ENCODE measurements around the gene COL4A1.

GRCh38 chr13:110236431-110236830, 70.5 kb downstream of the COL4A1 start:
- TF ChIP-seq CTCF (IDR thresholded peaks at IDR 0.05; ENCODE audit: insufficient read depth, low read depth, low read length) (no peak), EZH2 (IDR thresholded peaks at IDR 0.05; ENCODE audit: insufficient read depth, low read length) (no peak)
